Neural progenitor cell (in vitro differentiated cells): ENCODE data around the gene GLI1.
"Not testable (repeated sequence)": the region's sequence is repeated elsewhere in the genome, so short reads cannot be mapped to it uniquely, and the experiment has no call there.

Experiments
- EZH2 ChIP-seq: fragments of 200-600 bp; sonication (generic); IDR thresholded peaks from 2 replicates; pipeline ENCODE4 v1.6.1; 2017; ENCODE audit warnings: antibody characterized with exemption, mild to moderate bottlenecking, moderate library complexity
- TF ChIP-seq, protein P1 (sequence below): fragments of 200-600 bp; sonication (generic); IDR thresholded peaks from 2 replicates; pipeline ENCODE4 v1.5.1; 2017; ENCODE audit warnings: antibody characterized with exemption, mild to moderate bottlenecking

DNA sequence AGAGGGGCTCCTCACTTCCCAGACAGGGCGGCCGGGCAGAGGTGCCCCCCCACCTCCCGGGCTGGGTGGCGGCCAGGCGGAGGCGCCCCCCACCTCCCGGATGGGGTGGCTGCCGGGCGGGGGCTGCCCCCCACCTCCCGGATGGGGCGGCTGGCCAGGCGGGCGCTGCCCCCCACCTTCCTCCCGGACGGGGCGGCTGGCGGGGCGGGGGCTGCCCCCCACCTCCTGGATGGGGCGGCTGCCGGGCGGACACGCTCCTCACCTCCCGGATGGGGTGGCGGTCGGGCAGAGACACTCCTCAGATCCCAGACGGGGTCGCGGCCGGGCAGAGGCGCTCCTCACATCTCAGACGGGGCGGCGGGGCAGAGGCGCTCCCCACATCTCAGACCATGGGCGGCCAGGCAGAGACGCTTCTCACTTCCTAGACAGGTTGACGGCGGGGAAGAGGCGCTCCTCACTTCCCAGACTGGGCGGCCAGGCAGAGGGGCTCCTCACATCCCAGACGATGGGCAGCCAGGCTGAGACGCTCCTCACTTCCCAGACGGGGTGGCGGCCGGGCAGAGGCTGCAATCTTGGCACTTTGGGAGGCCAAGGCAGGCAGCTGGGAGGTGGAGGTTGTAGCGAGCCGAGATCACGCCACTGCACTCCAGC lies 35.6 kb downstream of the GLI1 start:
- TF ChIP-seq, protein P1, sequence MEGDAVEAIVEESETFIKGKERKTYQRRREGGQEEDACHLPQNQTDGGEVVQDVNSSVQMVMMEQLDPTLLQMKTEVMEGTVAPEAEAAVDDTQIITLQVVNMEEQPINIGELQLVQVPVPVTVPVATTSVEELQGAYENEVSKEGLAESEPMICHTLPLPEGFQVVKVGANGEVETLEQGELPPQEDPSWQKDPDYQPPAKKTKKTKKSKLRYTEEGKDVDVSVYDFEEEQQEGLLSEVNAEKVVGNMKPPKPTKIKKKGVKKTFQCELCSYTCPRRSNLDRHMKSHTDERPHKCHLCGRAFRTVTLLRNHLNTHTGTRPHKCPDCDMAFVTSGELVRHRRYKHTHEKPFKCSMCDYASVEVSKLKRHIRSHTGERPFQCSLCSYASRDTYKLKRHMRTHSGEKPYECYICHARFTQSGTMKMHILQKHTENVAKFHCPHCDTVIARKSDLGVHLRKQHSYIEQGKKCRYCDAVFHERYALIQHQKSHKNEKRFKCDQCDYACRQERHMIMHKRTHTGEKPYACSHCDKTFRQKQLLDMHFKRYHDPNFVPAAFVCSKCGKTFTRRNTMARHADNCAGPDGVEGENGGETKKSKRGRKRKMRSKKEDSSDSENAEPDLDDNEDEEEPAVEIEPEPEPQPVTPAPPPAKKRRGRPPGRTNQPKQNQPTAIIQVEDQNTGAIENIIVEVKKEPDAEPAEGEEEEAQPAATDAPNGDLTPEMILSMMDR: not testable (repeated sequence)
- TF ChIP-seq EZH2: not testable (repeated sequence)
